Panc1 (cell line): ENCODE results near the gene AFF3.

Experiments
- CTCF ChIP-seq: fragments of 450-650 bp; IDR thresholded peaks from 2 replicates; pipeline ENCODE4 v1.5.1; 2017; ENCODE audit warnings: mild to moderate bottlenecking
- REST ChIP-seq, 2 experiments: IDR thresholded peaks; 2 replicates each; pipeline ENCODE4 v1.6.1; 2011 to 2012; ENCODE audit warnings: low read depth in 2 of 2, control low read depth in 1 of 2, low read length in 1 of 2, mild to moderate bottlenecking in 1 of 2, moderate library complexity in 1 of 2; ENCODE audit not compliant: insufficient read depth in 1 of 2
- SIN3A ChIP-seq: IDR thresholded peaks from 2 replicates; pipeline ENCODE4 v1.6.1; 2012; ENCODE audit warnings: low read depth, mild to moderate bottlenecking, low read length, moderate library complexity, borderline replicate concordance; ENCODE audit not compliant: insufficient read depth

GRCh38 chr2:99925960-99926359 is 216.4 kb downstream of the AFF3 start:
- TF ChIP-seq CTCF (no peak), REST (IDR thresholded peaks at IDR 0.05; ENCODE audit: insufficient read depth in 1 of 2, low read depth in 2 of 2, low read length in 1 of 2) (no peak), SIN3A (no peak)
